ENCODE data around the gene RBMS1. TPM values are rescaled to one million over a fixed set of nuclear protein-coding genes. Genes with fewer than 3 reads are reported as not detected.
A peak's percentile ranks its signal among the peaks of the same experiment; 100 is the strongest.

The RBMS1 gene
- total and polyA plus RNA-seq, 2 of the 4 experiments (the other 2 are of a cell fraction): 43.5 to 64.9 TPM

DNA sequence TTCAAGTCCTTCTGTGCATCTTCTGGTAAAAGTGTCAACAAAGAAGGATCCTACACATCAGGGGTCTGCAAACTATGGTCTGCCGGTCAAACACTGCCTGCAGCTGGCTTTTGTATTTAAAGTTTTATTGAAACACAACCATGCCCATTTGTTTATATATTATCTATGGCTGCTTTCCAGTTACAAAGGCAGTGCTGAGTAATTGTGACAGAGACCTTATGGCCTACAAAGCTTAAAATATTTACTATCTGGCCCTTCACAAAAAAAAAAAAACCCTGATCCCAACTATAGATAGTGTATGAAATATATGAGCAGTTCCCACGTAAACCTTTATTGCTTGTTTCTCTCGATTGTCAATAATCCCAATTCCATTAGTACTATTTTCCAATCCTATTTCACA is 101.4 kb downstream of the RBMS1 start:
- peak overlapping the region; percentile 1; the same call in 1 of the 2 replicates for H3K4me2 ChIP-seq (ENCODE audit: low read depth, low read length)

More for the DNA sequence above, 101.4 kb downstream of the RBMS1 start:
- no peak for TF ChIP-seq MXI1 (IDR thresholded peaks at IDR 0.05; ENCODE audit: borderline replicate concordance, low read depth, low read length)
- peak; percentile 56; the same call in 1 of the 2 replicates for TF ChIP-seq NFE2L2 (IDR thresholded peaks at IDR 0.05; ENCODE audit: low read depth, low read length)
- Histone ChIP-seq H3K9me3 (ENCODE audit: control insufficient read depth, insufficient read depth, low read length) (no peaks in the 10 kb centered on the region), H3K4me3 (ENCODE audit: insufficient read depth, low read depth, low read length) (no peak overlapping the region), H2BK5ac (ENCODE audit: low read depth, low read length, poor library complexity, severe bottlenecking) (peak overlapping the region; percentile 94), H2BK20ac (ENCODE audit: low read depth, low read length) (no peak overlapping the region), H3K4ac (ENCODE audit: low read depth, low read length) (peak overlapping the region; percentile 6; the same call in 1 of the 2 replicates), H3K36me3 (ENCODE audit: control insufficient read depth, insufficient read depth, low read length) (peaks cover 7% of the 10 kb centered on the region), H3K79me1 (ENCODE audit: low read depth in 1 of 2, low read length in 2 of 2) (peaks cover 14 to 64% of the 10 kb centered on the region in 2 experiments), H4K20me1 (ENCODE audit: insufficient read depth, low read length) (peaks cover 65% of the 10 kb centered on the region), H2AK9ac (replicated peaks; ENCODE audit: low read depth, low read length, poor library complexity) (no peak overlapping the region), H2BK15ac (ENCODE audit: low read depth, low read length) (no peak overlapping the region), H2AFZ (replicated peaks; ENCODE audit: low read length, poor library complexity) (no peak overlapping the region), H4K91ac (ENCODE audit: insufficient read depth, low read depth, low read length) (no peak overlapping the region), H2BK120ac (ENCODE audit: low read depth, low read length) (no peak overlapping the region), H3K9ac (ENCODE audit: low read depth, low read length) (no peak overlapping the region), H3K9me1 (ENCODE audit: insufficient read depth, low read length) (peaks cover 34% of the 10 kb centered on the region), H4K8ac (ENCODE audit: low read depth in 2 of 2, low read length in 2 of 2) (no peak overlapping the region; a peak in 1 of 4 replicates), H3K23ac (ENCODE audit: low read depth, low read length) (peak overlapping the region; percentile 21; the same call in 1 of the 2 replicates), H3K14ac (replicated peaks; ENCODE audit: low read depth, low read length) (0 out of 2 replicates have a peak overlapping the region, but pooled peaks have one; percentile 2), H3K27ac (ENCODE audit: insufficient read depth, low read length) (peak overlapping the region; percentile 48; the same call in 1 of the 2 replicates), H3K18ac (ENCODE audit: low read depth, low read length) (peak overlapping the region; percentile 50), H3K56ac (ENCODE audit: extremely low read depth, insufficient read depth, low read length) (no peak overlapping the region), H4K5ac (ENCODE audit: low read depth, low read length) (no peak overlapping the region; the same call in 1 of the 2 replicates), H2AK5ac (ENCODE audit: low read depth, low read length) (no peak overlapping the region), H3K4me1 (ENCODE audit: control insufficient read depth, insufficient read depth, low read length) (peaks cover 36% of the 10 kb centered on the region), H3K27me3 (ENCODE audit: control insufficient read depth, insufficient read depth, low read length) (no peaks in the 10 kb centered on the region)
- ATAC-seq (ENCODE audit: low read depth) (no peak), DNase-seq (peak; percentile 57)
- BruUV-seq (replicated peaks): no TSS peak
- no CpG with 5 or more reads among the region's 3 CpGs for WGBS, 2 experiments (ENCODE audit: extremely low coverage in 2 of 2, insufficient read length in 1 of 2)
- intact Hi-C loops (cut with micrococcal nuclease): no loop called here
- in situ Hi-C loops (cut with MboI; ENCODE audit: low sequenced_read_pairs): no loop called here
- ChIA-PET CTCF (interaction anchor here (0.6 to 0.9 kb wide), 3 partner anchors 20 to 54 kb away, joined by 3 to 5 read pairs (median 4); no protein-coding TSS in a partner anchor), POLR2A (ENCODE audit: unreplicated experiment) (interaction anchor here (0.5 kb wide), 1 partner anchor 46 kb away, joined by 3 read pairs; no protein-coding TSS in a partner anchor)
- dilution Hi-C loops (cut with HindIII; ENCODE audit: low sequenced_read_pairs, unreplicated experiment): no loop called here

Measured in IMR-90 (cell line).